HK-2 (cell line): ENCODE data around the gene CATSPER1.
"Not testable (repeated sequence)": the region's sequence is repeated elsewhere in the genome, so short reads cannot be mapped to it uniquely, and the experiment has no call there.

Experiments
- DNase-seq: peaks from one replicate; pipeline ENCODE4 v3.0.0-alpha.2; 2018; ENCODE audit not compliant: unreplicated experiment

CATSPER1 gene

GRCh38 chr11:66020618-66021357, 5.5 kb downstream of the CATSPER1 start:
- peak; percentile 74 for DNase-seq

- no peak for DNase-seq
These were observed 6.1 kb downstream of the CATSPER1 start for GRCh38 chr11:66020212-66020611.

- no peak for DNase-seq
These were observed 9.0 kb downstream of the CATSPER1 start for GRCh38 chr11:66017321-66017720.

DNA sequence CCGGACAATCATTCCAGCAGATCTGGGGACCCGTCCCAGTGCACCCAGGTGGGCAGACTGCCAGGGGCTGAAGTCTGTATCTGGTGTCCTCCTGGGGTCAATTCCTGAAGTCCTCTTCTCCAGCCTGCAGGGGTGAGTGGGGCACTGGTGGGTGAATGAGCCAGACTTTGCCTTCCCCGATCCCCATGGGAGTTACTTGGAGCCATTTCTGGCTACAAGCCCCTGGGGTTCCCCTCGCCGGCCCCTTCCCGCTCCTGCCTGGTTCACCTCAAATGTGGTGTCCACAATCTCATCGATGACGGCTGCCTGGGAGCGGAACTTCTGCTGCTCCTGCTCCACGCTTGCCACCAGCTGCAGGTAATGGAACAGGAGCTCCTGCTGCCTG, 9.5 kb downstream of the CATSPER1 start:
- no peak for DNase-seq

DNA sequence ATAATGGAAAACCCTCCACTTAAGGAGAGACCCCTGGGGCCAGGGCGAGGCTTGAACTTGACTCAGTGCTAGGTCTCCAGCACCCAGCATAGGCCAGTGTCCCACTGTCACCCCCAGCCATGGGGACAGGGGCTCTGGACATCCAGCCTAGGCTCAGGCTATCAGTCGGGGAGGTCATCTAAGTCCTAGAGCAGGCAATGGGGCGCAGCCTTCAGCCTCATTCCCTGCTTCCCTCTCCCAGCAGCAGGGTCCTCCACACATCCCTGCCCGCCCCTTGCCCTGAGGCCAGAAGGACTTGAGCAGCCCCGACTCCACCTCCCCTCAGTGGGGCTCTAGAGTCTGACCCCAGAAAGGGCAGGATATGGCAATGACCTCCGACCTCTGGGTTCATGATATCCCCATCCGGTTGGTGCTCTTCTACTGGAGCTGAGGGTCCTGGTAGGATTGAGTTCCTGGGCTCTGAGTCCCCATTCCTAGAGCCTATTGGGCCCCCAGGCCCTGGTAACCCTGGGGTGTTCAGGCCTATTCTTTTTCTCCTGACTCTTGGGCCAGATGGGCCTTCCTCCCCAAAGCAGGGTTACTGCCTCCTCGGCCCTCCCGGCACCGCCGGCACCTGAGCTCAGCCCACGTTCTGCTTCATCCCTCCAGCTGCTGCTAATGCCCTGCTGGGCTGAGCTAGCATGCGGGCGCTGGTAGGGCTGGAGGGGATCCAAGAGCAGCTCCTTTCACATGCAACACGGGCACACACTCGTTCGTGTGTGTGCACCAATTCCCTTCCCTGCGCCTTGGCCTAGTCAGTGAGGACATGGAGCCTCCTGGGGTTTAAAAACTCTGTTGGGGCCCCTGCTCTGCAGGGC, 10.1 kb downstream of the CATSPER1 start:
- no peak for DNase-seq

- peak; percentile 69 for DNase-seq
These were observed 10.8 kb downstream of the CATSPER1 start for GRCh38 chr11:66015454-66015881.

DNA sequence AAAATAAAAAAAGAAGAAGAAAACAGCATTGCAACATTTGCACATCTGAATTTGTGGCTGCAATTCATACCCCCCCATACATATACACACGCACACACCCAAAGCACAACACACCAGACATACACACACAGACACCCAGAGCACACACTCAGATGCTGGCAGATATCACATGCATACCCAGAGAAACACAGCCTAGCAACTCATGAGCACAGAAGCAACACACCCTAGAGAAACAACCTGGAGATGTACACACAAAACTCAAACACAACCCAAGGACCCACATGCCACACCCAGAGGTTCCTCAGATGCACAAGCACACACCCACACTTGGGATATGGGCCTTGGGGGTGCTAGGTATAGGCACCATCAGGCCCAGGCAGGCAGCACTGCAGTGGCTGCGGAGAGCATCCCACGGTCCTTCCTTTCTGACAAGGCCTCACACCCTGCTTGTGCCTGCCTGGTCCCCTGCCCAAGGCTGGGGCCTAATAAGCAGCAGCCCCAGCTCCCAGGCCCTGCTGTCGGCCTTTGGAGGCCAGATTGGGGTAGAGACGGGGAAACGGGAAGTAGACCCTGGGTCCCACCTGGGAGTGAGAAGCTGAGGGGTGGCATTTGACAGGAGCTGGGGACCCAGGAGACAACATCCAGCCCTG, 11.3 kb downstream of the CATSPER1 start:
- no peak for DNase-seq

DNA sequence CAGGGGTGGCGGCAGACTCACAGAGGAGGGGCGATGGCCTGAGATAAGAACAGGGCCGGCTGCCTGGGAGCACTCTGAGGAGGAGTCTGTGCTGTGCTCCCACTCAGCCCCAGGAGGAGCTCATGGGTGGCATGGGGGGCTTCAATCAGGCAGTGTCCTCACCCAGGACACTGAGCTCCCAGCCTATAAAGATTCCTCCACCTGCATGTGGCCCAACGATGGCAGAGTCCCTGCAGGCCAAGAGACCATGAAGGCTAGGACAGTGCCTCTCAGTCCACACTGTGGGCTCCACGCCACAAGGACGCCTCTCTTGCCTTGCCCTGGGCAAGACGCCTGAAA, 12.5 kb downstream of the CATSPER1 start:
- DNase-seq: no peak

- DNase-seq: no peak
These were observed 13.1 kb downstream of the CATSPER1 start for GRCh38 chr11:66012946-66013761.

- no peak for DNase-seq
These were observed 13.8 kb downstream of the CATSPER1 start for GRCh38 chr11:66012371-66012945.

DNA sequence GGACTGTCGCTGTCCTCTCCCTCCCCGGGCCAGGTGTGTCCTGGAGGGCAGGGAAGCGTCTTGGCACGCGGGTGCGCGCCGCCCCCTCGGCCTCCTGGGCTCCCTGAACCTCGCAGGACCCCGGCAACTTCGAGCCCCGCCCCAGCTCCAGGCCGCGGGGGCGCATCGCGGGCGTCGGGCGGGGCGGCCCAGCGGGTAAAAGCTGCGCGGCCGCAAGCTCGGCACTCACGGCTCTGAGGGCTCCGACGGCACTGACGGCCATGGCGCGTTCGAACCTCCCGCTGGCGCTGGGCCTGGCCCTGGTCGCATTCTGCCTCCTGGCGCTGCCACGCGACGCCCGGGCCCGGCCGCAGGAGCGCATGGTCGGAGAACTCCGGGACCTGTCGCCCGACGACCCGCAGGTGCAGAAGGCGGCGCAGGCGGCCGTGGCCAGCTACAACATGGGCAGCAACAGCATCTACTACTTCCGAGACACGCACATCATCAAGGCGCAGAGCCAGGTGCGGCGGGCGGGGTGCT, 14.4 kb downstream of the CATSPER1 start, which contains the start of gene CST6:
TSS of gene CST6 (plus strand) at position 224 of the 519 bp plus-strand sequence. CDS start at position 261, 37 bp downstream.
- no peak for DNase-seq

- DNase-seq: peak; percentile 73
These were observed 15.0 kb downstream of the CATSPER1 start for GRCh38 chr11:66011239-66011784.

- DNase-seq: not testable (repeated sequence)
These were observed 16.2 kb downstream of the CATSPER1 start for GRCh38 chr11:66010036-66010435.

DNA sequence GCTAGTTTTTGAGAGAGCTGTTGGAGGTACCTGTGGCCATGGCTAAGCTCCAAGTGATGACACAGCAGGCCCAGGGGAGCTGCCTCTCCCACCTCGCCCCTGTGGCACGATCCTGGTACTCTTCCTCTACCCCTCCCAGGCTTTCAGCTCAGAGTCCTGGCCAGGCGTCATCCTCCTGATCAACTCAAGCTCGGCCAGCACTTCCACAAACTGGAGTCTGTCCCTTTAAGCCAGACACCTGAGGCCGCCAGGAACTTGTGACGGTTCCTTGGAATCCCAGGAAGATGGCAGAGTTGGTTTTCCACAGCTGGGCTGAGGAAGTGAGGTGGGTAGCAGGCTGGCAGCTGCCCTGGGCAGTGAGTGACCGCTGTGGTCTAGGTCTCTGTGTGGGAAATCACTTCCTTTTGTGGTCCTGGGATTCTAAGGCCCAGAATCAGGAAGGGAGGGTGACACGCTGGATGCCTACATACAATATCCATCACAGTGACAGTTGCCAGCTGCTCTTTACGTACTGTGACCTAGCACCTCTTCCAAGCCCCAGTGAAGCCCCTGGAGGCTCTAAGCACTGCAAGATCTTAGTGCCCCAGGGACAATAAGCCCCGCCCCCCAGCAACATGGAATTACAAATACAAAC, 17.7 kb downstream of the CATSPER1 start:
- DNase-seq: no peak

GRCh38 chr11:66008095-66008467, 18.2 kb downstream of the CATSPER1 start:
- no peak for DNase-seq

GRCh38 chr11:66007201-66007634, 19.1 kb downstream of the CATSPER1 start:
- DNase-seq: no peak

DNA sequence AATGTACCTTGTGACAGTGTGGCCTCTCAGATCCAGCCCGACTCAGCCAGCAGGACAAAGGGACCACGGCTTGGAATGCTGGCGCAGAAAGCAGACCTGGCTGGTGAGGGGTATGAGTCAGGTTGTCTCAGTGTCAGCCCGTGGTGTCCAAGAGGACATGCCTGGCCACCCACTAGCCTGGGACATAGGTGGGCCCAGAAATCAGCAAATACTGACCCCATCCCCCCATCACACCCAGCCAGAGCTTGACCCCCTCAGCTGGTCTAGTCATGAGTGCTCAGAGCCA, 19.4 kb downstream of the CATSPER1 start:
- DNase-seq: no peak

- DNase-seq: no peak
These were observed 20.0 kb downstream of the CATSPER1 start for GRCh38 chr11:66006134-66006890.

DNA sequence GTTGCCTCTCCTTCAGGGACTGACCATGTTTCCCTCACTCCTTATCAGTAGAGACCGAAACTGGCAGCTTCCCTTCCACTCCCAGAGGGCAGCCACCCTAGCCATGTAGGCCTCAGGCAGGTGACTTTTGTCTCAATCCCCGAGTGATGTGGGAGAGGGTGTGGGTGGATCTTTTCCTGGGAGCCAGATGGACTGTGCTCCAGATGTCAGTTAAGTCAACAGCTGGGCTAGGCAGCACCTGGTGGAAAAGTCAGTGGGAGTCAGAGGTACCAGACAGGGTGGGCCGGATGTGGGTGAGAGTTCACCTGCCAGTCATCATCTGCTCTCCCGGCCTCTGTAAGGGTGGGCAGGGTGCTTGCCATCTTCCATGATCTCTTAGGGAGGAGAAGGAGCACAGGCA, 22.1 kb downstream of the CATSPER1 start:
- DNase-seq: no peak

DNA sequence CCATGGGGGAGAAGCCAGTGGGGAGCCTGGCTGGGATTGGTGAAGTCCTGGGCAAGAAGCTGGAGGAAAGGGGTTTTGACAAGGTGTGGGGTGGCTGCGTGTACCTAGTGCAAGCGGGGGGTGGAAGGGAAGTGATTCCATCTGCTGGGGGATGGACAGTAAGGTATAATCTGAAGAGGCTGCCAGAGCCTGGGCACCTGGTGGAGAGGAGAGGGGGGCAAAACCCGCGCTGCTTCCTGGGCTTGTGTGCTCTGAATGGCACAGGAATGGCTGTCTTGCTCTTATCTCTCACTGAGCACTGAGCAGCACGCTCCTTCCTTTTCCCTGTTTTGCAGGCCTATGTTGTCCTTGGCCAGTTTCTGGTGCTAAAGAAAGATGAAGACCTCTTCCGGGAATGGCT, 23.0 kb downstream of the CATSPER1 start:
- DNase-seq: no peak
